ENCODE results near the gene VWA1. TPM values are rescaled to one million over a fixed set of nuclear protein-coding genes. Genes with fewer than 3 reads are reported as not detected.

VWA1 gene
- total RNA-seq, 2 experiments from 2014 or later: not detected

GRCh38 chr1:1432951-1433803 is 2.3 kb upstream of the VWA1 start:
- H3K4me3 ChIP-seq (ENCODE audit: low read depth, low read length, poor library complexity, severe bottlenecking): no peak overlapping the region
- intact Hi-C loops (cut with micrococcal nuclease; ENCODE audit: unreplicated experiment): no loop called here
- no peaks in the 10 kb centered on the region for H4K20me1 ChIP-seq (ENCODE audit: insufficient read depth, low read length)
- H3K4me2 ChIP-seq (ENCODE audit: low read length): no peak overlapping the region
- no peaks in the 10 kb centered on the region for H3K79me2 ChIP-seq (ENCODE audit: insufficient read depth, low read depth, low read length)
- DNase-seq (ENCODE audit: low spot score): no peak
- no peak overlapping the region for H2AFZ ChIP-seq (ENCODE audit: low read length)
- no TSS peak for BruUV-seq (replicated peaks)
- no peaks in the 10 kb centered on the region for H3K4me1 ChIP-seq (ENCODE audit: insufficient read depth, low read length, poor library complexity, severe bottlenecking)
- no peak overlapping the region for H3K27ac ChIP-seq (ENCODE audit: low read depth, low read length, poor library complexity, severe bottlenecking)
- no peaks in the 10 kb centered on the region for H3K36me3 ChIP-seq (ENCODE audit: insufficient read depth, low read length)
- TF ChIP-seq EZH2phosphoT487 (IDR thresholded peaks at IDR 0.05; ENCODE audit: borderline replicate concordance, low read depth, low read length) (no peak), CTCF (conservative IDR thresholded peaks at IDR 0.05; ENCODE audit: low read length) (no peak)
- H3K9me2 ChIP-seq (ENCODE audit: insufficient read depth, low read length): no peaks in the 10 kb centered on the region
- ChIA-PET CTCF (ENCODE audit: unreplicated experiment) (no interaction called here), POLR2A (no interaction called here)
- no peaks in the 10 kb centered on the region for H3K9me3 ChIP-seq (ENCODE audit: low read length)

DNA sequence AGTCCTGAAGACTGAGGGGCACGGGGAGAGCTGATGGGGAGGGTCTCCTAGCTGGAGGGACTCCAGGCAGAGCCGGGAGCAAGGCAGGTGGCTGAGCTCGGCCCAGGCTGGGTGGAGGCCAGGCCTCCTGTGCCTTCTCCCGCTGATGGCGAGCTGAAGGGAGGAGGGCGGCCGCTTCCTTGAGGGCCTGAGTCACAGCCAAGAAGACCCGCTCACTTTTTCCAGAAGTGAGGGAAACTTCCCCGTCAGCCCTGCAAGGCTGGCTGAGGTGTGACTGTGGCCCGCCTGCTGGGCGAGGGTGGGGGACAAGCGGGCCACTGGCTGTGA is 1.7 kb upstream of the VWA1 start:
- no peaks in the 10 kb centered on the region for H3K9me3 ChIP-seq (ENCODE audit: low read length)
- H3K79me2 ChIP-seq (ENCODE audit: insufficient read depth, low read depth, low read length): no peaks in the 10 kb centered on the region
- no peaks in the 10 kb centered on the region for H3K9me2 ChIP-seq (ENCODE audit: insufficient read depth, low read length)
- no peaks in the 10 kb centered on the region for H4K20me1 ChIP-seq (ENCODE audit: insufficient read depth, low read length)
- intact Hi-C loops (cut with micrococcal nuclease; ENCODE audit: unreplicated experiment): no loop called here
- no TSS peak for BruUV-seq (replicated peaks)
- TF ChIP-seq CTCF (conservative IDR thresholded peaks at IDR 0.05; ENCODE audit: low read length): no peak
- TF ChIP-seq EZH2phosphoT487 (IDR thresholded peaks at IDR 0.05; ENCODE audit: borderline replicate concordance, low read depth, low read length): no peak
- H3K4me1 ChIP-seq (ENCODE audit: insufficient read depth, low read length, poor library complexity, severe bottlenecking): no peaks in the 10 kb centered on the region
- no peak overlapping the region for H3K4me2 ChIP-seq (ENCODE audit: low read length)
- POLR2A ChIA-PET: no interaction called here
- H3K27ac ChIP-seq (ENCODE audit: low read depth, low read length, poor library complexity, severe bottlenecking): no peak overlapping the region
- CTCF ChIA-PET (ENCODE audit: unreplicated experiment): no interaction called here
- H3K36me3 ChIP-seq (ENCODE audit: insufficient read depth, low read length): no peaks in the 10 kb centered on the region
- H2AFZ ChIP-seq (ENCODE audit: low read length): no peak overlapping the region
- H3K4me3 ChIP-seq (ENCODE audit: low read depth, low read length, poor library complexity, severe bottlenecking): no peak overlapping the region
- no peak for DNase-seq (ENCODE audit: low spot score)

DNA sequence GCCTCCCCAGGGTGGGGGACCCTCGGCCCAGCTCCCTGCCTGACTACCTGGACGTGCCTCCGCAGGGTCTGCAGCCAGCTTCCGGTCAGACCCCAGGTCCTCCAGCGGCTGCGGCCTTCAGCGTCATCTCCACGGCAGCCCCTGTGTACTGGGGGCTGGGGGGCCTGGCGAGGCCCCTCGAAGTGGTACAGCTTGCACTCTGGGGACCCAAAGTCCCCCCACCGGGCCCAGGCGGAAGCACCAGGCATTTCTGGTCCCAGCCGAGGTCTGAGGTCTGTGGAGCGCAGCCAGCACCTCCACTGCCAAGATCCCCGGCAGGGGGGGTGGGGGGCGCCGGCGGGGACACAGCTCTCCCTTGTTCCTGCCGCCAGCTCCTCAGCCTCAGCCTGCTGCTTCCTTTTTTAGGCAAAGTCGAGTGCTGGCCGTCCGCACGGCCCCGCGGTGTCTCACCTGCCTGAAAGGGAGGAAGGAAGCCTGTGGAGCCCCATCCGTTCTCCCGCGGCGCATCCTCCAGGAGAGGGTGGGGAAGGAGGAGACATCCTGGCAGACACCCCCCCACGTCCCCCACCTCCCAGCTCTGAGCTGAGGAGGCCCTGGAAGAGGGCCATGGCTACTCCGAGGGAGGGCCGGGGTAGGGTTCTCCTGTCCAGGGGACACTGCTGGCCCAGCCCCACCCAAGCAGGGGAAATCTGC is 1.2 kb upstream of the VWA1 start:
- no peak overlapping the region for H3K4me2 ChIP-seq (ENCODE audit: low read length)
- no peak for DNase-seq (ENCODE audit: low spot score)
- no peaks in the 10 kb centered on the region for H4K20me1 ChIP-seq (ENCODE audit: insufficient read depth, low read length)
- H3K79me2 ChIP-seq (ENCODE audit: insufficient read depth, low read depth, low read length): no peaks in the 10 kb centered on the region
- CTCF ChIA-PET (ENCODE audit: unreplicated experiment): no interaction called here
- POLR2A ChIA-PET: no interaction called here
- TF ChIP-seq CTCF (conservative IDR thresholded peaks at IDR 0.05; ENCODE audit: low read length) (no peak), EZH2phosphoT487 (IDR thresholded peaks at IDR 0.05; ENCODE audit: borderline replicate concordance, low read depth, low read length) (no peak)
- no peak overlapping the region for H2AFZ ChIP-seq (ENCODE audit: low read length)
- H3K4me1 ChIP-seq (ENCODE audit: insufficient read depth, low read length, poor library complexity, severe bottlenecking): no peaks in the 10 kb centered on the region
- H3K9me2 ChIP-seq (ENCODE audit: insufficient read depth, low read length): no peaks in the 10 kb centered on the region
- H3K27ac ChIP-seq (ENCODE audit: low read depth, low read length, poor library complexity, severe bottlenecking): no peak overlapping the region
- intact Hi-C loops (cut with micrococcal nuclease; ENCODE audit: unreplicated experiment): no loop called here
- no peak overlapping the region for H3K4me3 ChIP-seq (ENCODE audit: low read depth, low read length, poor library complexity, severe bottlenecking)
- no peaks in the 10 kb centered on the region for H3K36me3 ChIP-seq (ENCODE audit: insufficient read depth, low read length)
- BruUV-seq (replicated peaks): no TSS peak
- H3K9me3 ChIP-seq (ENCODE audit: low read length): no peaks in the 10 kb centered on the region

Data from OCI-LY7 (cell line).